Keratinocyte (primary cell): ENCODE measurements around the gene SBNO1.

Experiments
- CTCF ChIP-seq, 3 experiments: IDR thresholded peaks in 1 of 3; conservative IDR thresholded peaks in 1 of 3; optimal IDR thresholded peaks in 1 of 3; 2 replicates in 2 of 3; 3 replicates in 1 of 3; pipeline versions ENCODE3 to v1.5.1; 2011; ENCODE audit warnings: low read length in 3 of 3, mild to moderate bottlenecking in 3 of 3, moderate library complexity in 2 of 3, control low read depth in 1 of 3, inconsistent platforms in 1 of 3; ENCODE audit not compliant: insufficient read depth in 2 of 3; ENCODE audit errors: extremely low read depth in 1 of 3
- EZH2 ChIP-seq: IDR thresholded peaks from one replicate; pipeline ENCODE4 v1.6.1; 2012; ENCODE audit warnings: inconsistent platforms, mild to moderate bottlenecking, low read length, moderate library complexity

DNA sequence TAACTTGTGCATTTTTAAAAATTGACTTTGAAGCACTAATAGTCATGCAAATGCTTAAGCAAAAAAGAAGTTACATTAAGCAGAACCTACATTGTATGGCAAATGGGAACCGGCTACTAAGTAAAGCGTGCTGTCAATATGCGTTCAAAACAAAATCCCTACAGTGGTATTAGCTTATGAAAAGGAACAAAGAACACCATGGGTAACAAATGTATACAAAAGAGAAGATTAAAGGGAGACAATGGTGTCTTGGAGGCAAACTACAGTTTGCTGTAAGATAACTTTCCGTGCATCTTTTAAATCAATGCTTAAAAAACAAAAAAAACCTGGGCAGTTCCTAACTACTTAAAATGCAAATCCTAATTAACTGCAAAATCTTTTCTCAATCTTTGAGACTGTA lies 103.5 kb downstream of the SBNO1 start:
- TF ChIP-seq CTCF (optimal IDR thresholded peaks at IDR 0.05 in 1 of 3, IDR thresholded peaks at IDR 0.05 in 1 of 3, conservative IDR thresholded peaks at IDR 0.05 in 1 of 3; ENCODE audit: extremely low read depth in 1 of 3, insufficient read depth in 2 of 3, low read length in 3 of 3) (no peak), EZH2 (no peak)
